HUDEP-2 (cell line): ENCODE data around the gene UNC119.
"Not testable (repeated sequence)": the region's sequence is repeated elsewhere in the genome, so short reads cannot be mapped to it uniquely, and the experiment has no call there.

ENCODE experiments used
- DNase-seq, 76 experiments: peaks; one replicate each; lab custom pipeline; 2025; ENCODE audit not compliant: unreplicated experiment in 76 of 76; lab: John Stamatoyannopoulos, UW

Gene UNC119

DNA sequence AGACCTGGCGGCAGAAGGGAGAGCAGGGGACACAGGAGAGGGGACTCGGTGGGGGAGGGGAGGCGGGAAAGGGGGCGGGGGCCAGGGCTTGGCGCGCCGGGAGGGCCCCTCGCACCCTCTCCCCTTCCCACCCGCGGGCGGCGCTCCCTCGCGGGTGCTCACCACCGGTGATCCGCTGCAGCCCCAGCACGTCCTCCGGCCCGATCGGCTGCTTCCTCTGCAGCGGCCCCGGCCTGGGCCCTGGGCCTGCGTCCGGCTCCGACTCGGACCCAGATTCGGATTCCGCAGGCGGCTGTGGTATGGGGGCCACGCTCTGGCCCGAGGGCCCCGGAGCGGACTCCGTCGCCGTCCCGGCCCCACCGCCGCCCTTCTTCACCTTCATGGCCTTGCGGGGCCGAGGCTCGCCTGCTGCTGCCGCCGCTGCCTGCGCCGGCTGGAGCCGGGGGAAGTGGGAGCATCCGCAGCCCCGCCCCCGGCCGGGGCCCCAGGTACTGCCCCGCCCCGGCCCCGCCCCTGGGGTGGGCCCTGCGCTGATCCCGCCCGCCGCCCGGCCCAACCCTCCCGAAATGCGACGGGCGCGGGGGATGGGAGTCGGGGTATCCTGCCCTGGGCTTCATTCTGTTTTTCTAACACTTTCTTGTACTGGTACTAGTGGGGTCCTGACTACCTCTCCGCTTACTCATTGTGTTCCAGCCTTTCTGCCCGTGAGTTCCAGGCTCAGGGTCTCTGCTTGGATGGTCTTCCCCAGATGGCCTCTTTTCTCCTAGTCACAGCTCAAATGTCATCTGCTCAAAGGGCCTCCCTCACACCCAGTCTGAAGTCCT lies at the start of gene UNC119:
Gene UNC119 (minus strand): TSS at position 449 of the 824 bp plus-strand sequence. CDS start 67 bp downstream, at position 382.
- peak in 50 of 76 experiments; percentile 15 to 73 (median 44) for DNase-seq

DNA sequence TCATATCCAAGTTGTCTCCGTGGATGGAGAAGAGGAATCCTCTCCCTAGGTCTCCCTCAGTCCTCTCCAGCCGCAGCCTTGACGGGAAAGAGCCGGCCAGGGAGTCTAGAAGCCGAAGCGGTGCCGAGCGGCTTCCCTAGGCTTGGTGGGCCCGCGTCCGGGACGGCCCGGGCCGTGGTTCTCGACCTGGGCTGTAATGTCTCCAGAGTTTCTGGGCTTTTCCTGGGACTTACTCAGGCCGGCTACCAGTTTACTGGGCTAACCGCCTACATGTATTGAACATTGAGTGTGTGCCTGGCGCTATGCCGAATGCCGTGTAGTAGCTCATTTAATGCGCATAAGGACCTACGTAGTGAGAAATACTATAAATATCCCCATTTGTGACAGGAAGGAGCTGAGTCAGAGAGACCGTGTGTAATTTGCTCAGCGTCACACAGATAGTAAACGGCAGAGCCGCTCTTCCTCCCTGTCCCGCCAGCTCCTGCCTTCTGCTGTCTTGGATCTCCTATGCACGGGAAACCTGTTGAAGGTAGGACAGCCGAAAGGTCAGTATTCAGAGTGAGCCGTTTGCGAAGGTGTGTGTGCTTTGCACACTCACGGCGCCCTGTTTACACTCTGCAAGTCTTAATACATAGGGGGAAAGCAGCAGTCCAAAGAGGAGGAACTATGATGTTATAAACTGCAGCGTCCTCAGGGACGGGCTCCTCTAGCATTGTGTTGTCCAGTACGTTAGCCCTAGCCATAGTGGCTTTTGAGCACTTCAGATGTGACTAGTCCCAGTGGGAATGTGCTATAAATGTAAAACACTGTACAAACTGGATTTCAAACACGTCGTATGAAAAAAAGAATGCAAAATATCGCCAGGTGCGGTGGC lies 47.1 kb upstream of the UNC119 start:
- peak in 61 of 76 experiments; percentile 4 to 75 (median 43) for DNase-seq

DNA sequence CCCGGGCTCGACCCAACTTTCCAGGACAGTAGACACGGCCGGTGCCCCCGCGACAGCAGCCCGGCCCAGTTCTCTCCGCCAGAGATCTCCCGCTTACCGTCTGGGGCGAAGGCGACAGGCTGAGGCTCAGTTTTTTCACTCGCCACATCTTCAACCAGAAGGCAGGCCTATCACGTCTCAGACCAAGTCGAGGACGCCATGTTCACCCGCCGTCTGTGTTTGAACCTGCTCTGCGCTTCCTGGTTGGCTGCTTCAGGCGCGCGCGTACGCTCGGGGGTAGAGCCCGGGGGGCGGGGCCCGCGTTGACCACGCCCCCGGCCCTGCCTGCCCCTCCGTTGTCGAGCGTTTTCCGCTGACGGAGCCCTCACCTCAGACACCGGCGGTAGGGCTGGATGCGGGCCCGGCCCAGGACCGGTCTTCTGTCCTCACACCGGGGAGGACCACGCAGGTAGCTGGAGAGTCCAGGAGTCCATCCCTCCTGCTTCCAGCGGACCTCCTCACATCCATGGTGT lies 46.4 kb upstream of the UNC119 start, which contains the start of gene SPAG5:
Gene SPAG5 (minus strand): TSS at position 227 of the 512 bp plus-strand sequence. CDS start 79 bp downstream, at position 148.
- peak in 75 of 76 experiments; percentile 42 to 92 (median 87) for DNase-seq

DNA sequence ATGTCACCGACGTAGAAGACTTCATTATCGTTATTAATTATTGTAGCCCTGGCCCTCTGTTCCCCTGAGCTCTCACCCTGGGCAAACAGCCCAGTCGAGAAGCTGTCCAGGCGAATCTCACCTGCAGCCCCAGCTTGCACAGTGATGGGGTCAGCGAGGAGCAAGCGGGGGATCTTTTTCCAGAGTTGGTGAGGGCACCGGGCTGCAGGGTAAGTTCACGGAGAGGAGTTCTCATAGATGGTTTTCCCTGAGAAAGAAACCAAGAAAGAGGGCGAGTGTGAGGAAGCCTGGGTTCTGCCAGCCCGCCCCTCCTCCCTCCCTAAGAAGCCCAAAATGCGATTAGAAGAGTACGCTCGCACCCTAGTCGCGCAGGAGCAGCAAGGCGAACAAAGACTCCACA lies 46.0 kb upstream of the UNC119 start:
- peak in 1 of 76 experiments; percentile 14 for DNase-seq

DNA sequence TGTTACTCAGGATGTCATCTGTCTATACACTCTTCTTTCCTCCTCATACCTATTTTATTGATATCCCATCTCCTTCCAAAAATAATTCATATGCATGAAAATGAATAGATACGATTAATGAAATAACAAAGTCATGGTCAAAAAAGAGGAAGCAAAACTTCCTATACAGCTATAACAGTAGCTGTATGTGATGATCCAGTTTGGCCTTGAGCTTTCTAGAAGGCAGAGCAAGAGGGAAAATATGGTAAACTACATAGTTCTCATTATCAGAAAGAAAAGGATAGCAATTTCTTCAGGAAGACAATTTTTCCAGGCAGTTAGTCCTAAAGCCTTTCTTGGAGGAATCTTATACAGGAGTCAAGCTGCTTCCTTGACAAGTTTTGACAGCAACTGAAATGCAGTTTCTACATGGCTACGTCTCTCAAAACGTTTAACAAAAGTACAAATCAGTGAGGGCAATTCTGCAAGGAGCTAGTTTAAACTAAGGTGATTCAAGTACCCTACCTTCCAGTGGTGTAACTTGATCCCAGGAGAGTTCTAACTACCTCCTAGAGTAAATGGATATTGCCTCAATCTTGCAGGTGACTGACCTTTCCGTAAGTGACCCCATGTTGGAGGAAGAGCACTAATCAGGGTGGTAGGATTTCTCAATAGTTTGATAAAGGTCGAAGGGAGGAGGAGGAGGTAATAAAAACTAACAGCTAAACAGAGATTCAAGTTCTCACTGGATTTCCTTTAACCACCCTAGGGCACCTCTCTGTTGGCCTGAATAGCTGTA lies 45.4 kb upstream of the UNC119 start:
- DNase-seq, result no peak

DNA sequence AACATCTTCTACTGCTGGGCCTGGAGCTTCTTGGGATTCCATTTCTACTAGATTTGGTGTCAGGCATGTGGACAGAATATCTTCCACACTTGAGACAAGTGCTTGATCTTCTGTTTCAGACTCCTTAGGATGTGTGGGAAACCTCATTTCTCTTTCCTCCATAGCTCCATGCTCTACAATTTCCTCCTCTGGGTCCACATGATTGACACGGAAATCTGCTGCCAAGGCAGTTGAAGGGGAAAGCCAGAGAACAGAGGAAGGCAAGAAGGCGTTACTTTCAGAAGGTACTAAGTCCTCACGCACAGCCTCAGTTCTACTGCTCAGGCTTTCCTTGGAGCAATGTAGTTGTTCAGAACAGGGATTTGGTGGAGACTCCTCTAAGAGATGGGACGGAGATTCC lies 39.8 kb upstream of the UNC119 start:
- DNase-seq, result no peak

DNA sequence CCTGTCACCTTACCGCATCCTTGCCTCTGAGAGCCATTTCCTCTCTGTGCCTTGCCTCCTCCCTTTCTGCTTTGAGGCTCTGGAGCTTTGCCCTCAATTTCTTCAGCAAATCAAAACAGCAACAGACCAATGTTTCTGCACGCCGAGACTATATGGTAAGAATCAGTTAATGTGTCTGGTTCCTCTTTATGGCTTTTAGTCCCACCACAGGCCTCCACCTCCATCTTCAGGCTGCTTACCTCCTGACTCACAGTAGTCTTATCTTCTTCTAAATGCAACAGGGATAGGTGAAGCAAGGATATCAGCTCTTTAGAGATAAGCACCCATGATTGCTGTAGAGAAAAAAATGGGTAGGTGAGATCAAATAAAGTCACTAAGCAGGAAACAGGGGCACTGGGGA lies 33.4 kb upstream of the UNC119 start:
- DNase-seq, result no peak

DNA sequence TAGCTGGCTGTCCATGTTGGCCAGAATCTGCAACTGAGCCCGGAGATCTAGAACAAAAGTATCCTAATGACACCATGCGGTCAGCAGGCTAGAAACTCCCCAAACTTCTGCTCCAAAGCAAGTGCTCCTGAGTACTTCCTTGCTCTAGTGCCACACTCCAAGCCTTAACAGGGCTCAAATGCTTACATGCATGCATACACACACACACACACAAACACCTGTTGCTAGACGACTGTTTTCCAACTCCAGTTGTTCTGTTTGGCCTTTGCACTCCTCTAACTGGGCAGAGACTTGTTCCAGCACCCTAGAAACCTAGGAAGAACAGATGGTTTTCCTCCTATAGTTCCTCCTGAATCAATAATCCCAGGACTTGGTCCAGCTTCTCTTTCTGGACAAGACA lies 32.0 kb upstream of the UNC119 start:
- DNase-seq, result no peak

DNA sequence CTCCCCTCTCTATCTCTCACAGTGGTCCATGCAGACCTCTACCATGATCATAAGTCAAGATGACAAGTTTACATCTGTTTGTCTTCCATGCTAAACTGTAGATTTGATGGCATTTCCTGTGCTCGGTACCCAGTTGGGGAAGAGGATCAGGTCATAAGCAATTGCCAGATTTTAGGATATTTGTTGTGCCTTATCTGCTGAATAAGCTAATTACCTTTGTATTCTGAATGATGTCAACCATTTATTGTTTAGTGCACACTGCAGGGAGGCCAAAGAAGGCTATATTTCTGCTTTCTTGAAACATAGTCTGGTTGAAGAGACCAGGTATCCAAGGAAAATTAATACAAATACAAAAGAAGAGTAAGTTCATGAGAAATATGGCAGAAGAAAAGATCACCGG lies 30.1 kb upstream of the UNC119 start:
- DNase-seq, result no peak

DNA sequence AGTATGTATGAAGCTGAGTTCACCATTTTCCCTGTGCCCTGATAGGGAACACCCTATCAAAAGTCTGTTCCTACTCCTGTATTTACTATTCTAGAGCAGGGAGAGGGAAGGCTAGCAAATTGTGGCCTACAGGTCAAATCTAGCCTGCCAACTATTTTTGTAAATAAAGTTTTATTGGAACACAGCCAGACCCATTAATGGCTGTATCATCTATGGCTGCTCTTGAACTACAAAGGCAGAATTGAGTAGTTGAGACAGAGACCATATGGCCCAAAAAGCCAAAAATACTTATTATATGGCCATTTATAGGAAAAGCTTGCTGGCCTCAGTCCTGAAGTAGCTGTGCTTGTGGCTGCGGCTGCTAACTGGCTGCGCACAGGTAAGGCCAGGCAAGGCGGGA lies 28.5 kb upstream of the UNC119 start:
- DNase-seq, result no peak

DNA sequence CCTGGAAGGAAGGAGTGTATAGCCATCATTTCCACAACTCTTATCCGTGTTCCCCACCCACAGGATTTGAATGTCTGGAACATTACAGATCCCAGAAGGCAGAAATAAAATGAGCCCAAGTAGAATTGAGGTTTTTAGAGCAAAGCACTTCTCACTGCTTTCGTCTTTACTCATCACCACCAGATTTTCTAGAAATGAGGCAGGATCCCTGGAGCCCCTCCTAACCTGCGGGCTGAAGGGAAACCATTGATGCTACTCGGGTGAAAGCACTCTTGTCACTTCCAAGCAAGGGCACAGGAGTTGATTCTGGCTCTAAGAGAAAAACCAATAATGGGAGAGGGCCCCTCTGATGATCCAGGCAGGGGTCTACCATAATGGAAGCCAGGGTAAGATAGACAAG lies 27.1 kb upstream of the UNC119 start:
- DNase-seq, result no peak

DNA sequence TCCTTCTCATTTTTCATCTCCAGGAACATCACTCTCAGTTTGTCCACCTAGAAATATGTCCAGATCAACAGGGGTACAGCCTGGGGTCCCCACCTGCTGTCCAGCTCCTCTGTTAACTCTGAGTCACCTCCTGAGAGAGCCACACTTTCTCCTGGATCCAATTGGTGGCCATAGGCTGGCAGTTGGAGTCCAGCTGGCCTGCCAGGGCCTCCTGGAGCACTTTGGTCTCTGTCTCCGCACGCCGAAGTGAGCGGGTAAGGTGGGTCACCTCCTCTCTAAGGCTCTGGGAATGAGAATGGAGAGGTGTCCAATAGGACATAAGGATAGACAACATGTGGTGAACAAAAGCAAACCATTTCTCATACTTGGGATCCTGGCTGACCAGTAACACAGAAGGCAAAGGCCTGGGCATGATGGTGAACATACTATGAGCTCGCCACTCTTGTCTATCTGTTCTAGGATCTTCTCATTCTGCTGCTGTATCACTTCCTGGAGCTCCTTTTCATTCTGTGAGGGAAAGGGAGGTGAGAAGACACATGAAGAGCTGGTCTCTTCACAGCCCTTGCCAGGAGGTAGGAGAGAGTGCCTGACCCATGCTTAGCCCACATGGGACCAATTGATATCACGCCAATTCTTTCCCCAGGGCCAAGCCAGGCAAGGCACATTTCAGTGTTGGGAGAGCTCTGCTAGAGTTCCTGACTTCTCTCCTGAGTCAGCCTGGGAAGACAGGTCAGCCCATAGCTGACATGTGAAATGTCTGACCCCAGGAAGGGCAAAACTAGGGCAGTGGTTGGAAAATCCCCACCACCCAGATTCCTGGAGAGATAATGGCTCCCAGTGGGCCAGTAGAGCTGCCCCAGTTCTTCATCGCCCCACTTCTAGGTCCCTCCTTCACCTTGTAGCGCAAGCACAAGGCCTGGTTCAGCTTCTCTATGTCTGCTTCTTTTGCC lies 26.1 kb upstream of the UNC119 start:
- no peak for DNase-seq

DNA sequence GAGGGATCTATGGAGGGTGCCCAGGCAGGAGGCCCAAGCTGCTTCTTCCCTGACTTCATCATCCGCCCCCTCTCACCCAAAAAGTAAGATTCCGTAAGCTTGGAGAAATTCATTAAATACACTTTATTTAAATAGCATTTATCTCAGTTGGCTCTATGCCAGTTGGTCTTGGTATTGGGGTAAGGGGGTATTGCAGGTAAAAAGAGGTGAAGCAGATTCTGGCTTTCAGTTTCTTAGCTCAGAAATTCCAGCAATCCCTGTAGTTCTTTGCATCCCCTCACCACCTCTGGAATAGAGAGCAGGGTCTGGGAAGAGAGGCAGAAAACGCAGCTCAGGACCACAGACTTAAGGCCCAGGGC lies 25.0 kb upstream of the UNC119 start:
- no peak for DNase-seq

DNA sequence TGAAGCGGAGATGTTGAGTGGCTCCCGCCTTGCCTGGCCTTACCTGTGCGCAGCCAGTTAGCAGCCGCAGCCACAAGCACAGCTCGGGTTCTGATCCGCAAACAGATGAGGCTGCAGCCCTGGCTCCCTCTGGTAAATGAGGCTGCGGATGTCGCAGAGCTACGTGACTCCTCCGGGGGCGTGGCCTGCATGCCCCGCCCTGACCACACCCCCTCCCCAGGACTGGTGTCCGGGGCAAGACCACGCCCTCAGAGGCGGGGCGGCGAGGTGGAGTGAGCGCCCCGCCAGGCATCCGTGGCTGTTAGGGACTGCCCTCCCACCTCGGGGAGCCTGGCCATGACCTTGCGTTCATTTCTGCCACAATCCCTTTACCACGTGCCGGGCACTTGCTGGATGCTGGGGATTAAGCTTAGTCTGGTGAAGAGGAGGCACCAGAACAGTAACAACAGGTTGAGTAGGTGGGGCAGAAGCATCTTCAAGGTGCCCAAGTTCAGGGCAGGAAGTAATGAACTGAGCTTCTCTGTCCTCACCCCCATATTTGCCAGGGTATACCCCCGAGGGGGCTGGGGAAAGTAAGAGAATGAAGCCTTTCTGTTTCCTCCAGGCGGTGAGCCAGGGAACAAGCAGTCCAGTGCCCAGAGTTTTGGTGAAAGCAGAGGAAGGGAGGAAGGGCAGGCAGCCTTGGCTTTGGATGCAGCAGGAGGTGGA lies 24.5 kb upstream of the UNC119 start, which contains the start of gene ALDOC:
Gene ALDOC (minus strand): TSS at position 138 of the 708 bp plus-strand sequence. CDS start 1,363 bp downstream, outside the sequence.
- peak in 75 of 76 experiments; percentile 32 to 98 (median 95) for DNase-seq

DNA sequence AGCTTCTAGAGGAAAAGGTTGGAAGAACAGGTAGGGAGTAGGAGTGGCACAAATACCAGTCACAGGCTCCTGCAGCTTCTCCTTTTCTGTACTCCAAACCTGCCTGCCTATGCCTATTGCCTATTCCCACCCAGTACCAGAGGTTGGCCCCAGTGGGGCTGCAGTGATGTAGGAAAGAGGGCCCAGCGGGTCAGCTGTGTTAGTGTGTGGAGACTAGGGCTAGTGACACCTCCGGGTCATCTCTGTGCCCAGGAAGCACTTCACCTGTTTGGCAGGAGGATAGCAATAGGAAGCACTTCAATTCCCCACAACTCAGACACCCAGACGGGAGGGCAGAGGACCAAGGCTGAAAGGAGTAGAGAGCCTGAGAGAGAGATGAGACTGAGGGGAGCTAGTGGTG lies 23.6 kb upstream of the UNC119 start:
- DNase-seq, result not testable (repeated sequence)

DNA sequence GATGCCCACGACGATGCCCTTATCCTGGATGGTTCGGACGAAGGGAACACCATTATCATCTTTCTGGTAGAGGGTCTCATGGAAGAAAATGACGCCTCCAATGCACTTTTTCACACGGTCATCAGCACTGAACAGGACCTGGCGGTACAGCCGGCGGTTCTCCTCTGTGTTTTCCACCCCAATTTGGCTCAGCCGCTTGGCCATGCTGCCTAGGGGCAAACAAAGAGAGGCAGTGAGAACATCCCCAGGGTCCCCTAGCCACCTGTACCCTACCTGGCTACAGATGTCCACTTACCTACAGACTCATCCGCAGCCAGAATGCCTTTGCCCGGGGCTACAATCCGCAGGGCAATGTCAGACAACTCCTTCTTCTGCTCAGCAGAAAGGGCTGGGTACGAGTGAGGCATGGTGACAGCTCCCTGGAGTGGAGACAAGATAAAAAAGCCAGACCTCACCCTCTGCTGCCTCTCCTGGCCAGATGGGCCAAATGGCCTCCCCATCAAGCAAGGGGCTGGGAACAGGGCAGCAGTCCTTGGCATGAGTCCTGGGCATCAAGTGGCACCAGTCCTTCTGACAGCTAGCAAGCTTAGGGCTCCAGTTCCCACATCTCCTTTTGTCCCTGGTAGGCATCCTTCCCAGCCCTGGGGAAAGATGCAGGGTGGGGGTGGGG lies 22.8 kb upstream of the UNC119 start:
- peak in 58 of 76 experiments; percentile 6 to 70 (median 40) for DNase-seq

DNA sequence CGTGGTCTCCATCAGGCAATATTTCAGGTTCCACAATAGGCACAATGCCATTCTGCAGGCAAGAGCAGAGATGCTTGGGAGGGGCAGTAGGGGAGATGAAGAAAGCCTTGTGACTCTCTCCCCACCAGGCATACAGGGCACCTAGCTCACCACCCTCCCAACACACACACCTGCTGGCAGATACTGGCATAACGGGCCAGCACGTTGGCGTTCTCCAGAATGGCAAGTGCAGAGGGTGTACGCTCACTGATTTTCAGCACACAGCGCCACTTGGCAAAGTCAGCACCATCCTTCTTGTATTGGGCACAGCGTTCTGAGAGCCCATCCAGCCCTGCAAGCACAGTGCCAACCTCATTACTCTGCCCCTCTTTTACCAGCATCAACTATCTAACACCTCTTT lies 22.1 kb upstream of the UNC119 start:
- DNase-seq, result no peak

DNA sequence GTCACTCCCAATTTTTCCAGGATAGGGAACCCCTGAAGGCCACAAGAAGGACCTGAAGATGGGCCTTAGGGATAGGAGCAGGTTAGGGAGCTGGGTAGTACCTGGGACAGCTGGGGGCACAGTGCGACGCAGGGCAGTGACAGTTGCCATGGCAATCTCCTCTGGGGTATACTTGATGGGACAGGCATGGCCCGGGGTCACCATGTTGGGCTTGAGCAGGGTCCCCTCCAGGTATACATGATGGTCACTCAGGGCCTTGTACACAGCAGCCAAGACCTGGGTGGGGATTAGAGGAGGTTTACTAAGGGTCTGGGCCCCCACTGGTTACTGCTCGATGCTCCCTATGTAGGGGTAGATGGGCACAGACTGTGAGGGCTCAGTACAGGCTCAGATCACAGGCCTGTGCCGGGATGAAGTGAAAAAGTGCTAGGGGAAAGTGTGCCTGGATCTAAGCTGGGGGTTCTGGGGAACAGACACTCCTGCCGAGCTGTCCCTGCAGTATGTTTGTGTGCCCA lies 21.6 kb upstream of the UNC119 start:
- no peak for DNase-seq
